ENCODE measurements around the gene PHF1.
"Not testable (repeated sequence)": the region's sequence is repeated elsewhere in the genome, so short reads cannot be mapped to it uniquely, and the experiment has no call there.

The PHF1 gene

GRCh38 chr6:33410711-33411631 lies at the start of gene PHF1 (continued):
- no peak for TF ChIP-seq ZNF513 (tag by site-specific recombination; IDR thresholded peaks at IDR 0.05)
- TF ChIP-seq ZNF558 (tag by site-specific recombination; IDR thresholded peaks at IDR 0.05), result no peak
- peak; percentile 54; the same call in 1 of the 2 replicates for TF ChIP-seq ZBTB10 (tag by site-specific recombination; IDR thresholded peaks at IDR 0.05)
- no peak for TF ChIP-seq ZNF768 (tag by site-specific recombination; IDR thresholded peaks at IDR 0.05)
- no peak for TF ChIP-seq SCRT1 (tag by site-specific recombination; IDR thresholded peaks at IDR 0.05; ENCODE audit: borderline replicate concordance)
- peak; percentile 60 for TF ChIP-seq ZNF341 (tag by site-specific recombination; IDR thresholded peaks at IDR 0.05; ENCODE audit: low read depth)
- peak; percentile 38; the same call in 1 of the 2 replicates for TF ChIP-seq ZIC2 (tag by site-specific recombination; IDR thresholded peaks at IDR 0.05)
- TF ChIP-seq HOXA7 (CRISPR knock-in tag; IDR thresholded peaks at IDR 0.05; ENCODE audit: borderline replicate concordance), result no peak
- no peak for TF ChIP-seq ZNF571 (tag by site-specific recombination; IDR thresholded peaks at IDR 0.05)

GRCh38 chr6:33363486-33363885 lies 47.3 kb upstream of the PHF1 start:
- not testable (repeated sequence) for H3K9me3 ChIP-seq (ENCODE audit: control insufficient read depth, insufficient read depth, low read depth, low read length); H3K36me3 ChIP-seq (ENCODE audit: control insufficient read depth in 2 of 2, insufficient read depth in 1 of 2, low read length in 2 of 2); H3K4me3 ChIP-seq (ENCODE audit: low read depth, low read length); H3K4me1 ChIP-seq (ENCODE audit: control insufficient read depth, insufficient read depth, low read length); H3K27ac ChIP-seq (ENCODE audit: extremely low read depth, low read depth, low read length)
- TF ChIP-seq ZFHX2 (tag by site-specific recombination; conservative IDR thresholded peaks at IDR 0.05) (peak; percentile 76), EGR2 (tag by site-specific recombination; IDR thresholded peaks at IDR 0.05; ENCODE audit: low read depth) (peak; percentile 65), ZNF121 (tag by site-specific recombination; IDR thresholded peaks at IDR 0.05) (peak; percentile 69; the same call in 1 of the 2 replicates)
- ChIA-PET CTCF (interaction anchor here (0.6 to 6.2 kb wide), 2 partner anchors 18 to 335 kb away, joined by 3 to 30 read pairs; no protein-coding TSS in a partner anchor), POLR2A (interaction anchor here (1.2 kb wide), 1 partner anchor 12 kb away, joined by 6 read pairs; no protein-coding TSS in a partner anchor)

- H3K4me3 ChIP-seq (ENCODE audit: low read depth, low read length); H3K36me3 ChIP-seq (ENCODE audit: control insufficient read depth in 2 of 2, insufficient read depth in 1 of 2, low read length in 2 of 2): not testable (repeated sequence)
- CTCF ChIA-PET, result interaction anchor here (0.6 to 6.2 kb wide), 9 partner anchors 16 to 349 kb away, joined by 3 to 30 read pairs (median 4); partner anchors contain the start of gene ZBTB22
- TF ChIP-seq ZFP69B (tag by site-specific recombination; IDR thresholded peaks at IDR 0.05) (peak; percentile 65), ZNF18 (tag by site-specific recombination; IDR thresholded peaks at IDR 0.05) (peak; percentile 62; the same call in 1 of the 2 replicates), ZNF362 (tag by site-specific recombination; IDR thresholded peaks at IDR 0.05) (peak; percentile 78; the same call in 1 of the 2 replicates), ZNF394 (tag by site-specific recombination; IDR thresholded peaks at IDR 0.05; ENCODE audit: borderline replicate concordance) (peak; percentile 80), ZBTB17 (tag by site-specific recombination; IDR thresholded peaks at IDR 0.05) (0 out of 2 replicates have a peak, but pooled peaks have one; percentile 13), ZNF692 (tag by site-specific recombination; IDR thresholded peaks at IDR 0.05) (peak; percentile 81), SP7 (tag by site-specific recombination; IDR thresholded peaks at IDR 0.05) (peak; percentile 51; the same call in 1 of the 2 replicates)
Observed at GRCh38 chr6:33364475-33365205, 46.2 kb upstream of the PHF1 start.

More at GRCh38 chr6:33364475-33365205, 46.2 kb upstream of the PHF1 start:
- POLR2A ChIA-PET, result interaction anchor here (0.6 to 1.2 kb wide), 3 partner anchors 10 to 393 kb away, joined by 3 to 6 read pairs (median 5); no protein-coding TSS in a partner anchor
- not testable (repeated sequence) for H3K9me3 ChIP-seq (ENCODE audit: control insufficient read depth, insufficient read depth, low read depth, low read length); H3K27ac ChIP-seq (ENCODE audit: extremely low read depth, low read depth, low read length); H3K4me1 ChIP-seq (ENCODE audit: control insufficient read depth, insufficient read depth, low read length)
